Neural cell (in vitro differentiated cells): ENCODE measurements around the gene FHIT. TPM values are rescaled to one million over a fixed set of nuclear protein-coding genes. Genes with fewer than 3 reads are reported as not detected.

Source experiments
- H2AFZ ChIP-seq: fragments of 200-600, 300-800 bp; sonication (generic), shearing (Covaris generic); 2 replicates; pipeline ENCODE4 v1.6.0; 2014; ENCODE audit warnings: low read depth, mild to moderate bottlenecking, antibody characterized with exemption, low read length, moderate library complexity
- H3F3A ChIP-seq: fragments of 200-600 bp; shearing (Covaris generic); 2 replicates; pipeline ENCODE4 v1.6.1; 2016; ENCODE audit warnings: mild to moderate bottlenecking, moderate library complexity, mixed read lengths, antibody characterized with exemption, low read length; ENCODE audit not compliant: insufficient read depth, poor library complexity, severe bottlenecking
- H3K27ac ChIP-seq: fragments of 200-600, 300-800 bp; sonication (generic), shearing (Covaris generic); 2 replicates; pipeline ENCODE4 v1.5.1; 2014; ENCODE audit warnings: mild to moderate bottlenecking, low read length, moderate library complexity
- H3K27me3 ChIP-seq: fragments of 300-800, 200-600 bp; sonication (generic), shearing (Covaris generic); 2 replicates; pipeline ENCODE4 v1.6.0; 2014; ENCODE audit warnings: mild to moderate bottlenecking, low read depth, low read length, moderate library complexity; ENCODE audit not compliant: insufficient read depth
- H3K36me3 ChIP-seq: fragments of 300-800, 200-600 bp; sonication (generic), shearing (Covaris generic); 2 replicates; pipeline ENCODE4 v1.5.1; 2014; ENCODE audit warnings: mild to moderate bottlenecking, antibody characterized with exemption, low read length, moderate library complexity; ENCODE audit not compliant: insufficient read depth
- H3K4me2 ChIP-seq: fragments of 300-800, 200-600 bp; sonication (generic), shearing (Covaris generic); 2 replicates; pipeline ENCODE4 v1.6.0; 2014; ENCODE audit warnings: mild to moderate bottlenecking, low read length
- H3K4me3 ChIP-seq: fragments of 300-800, 200-600 bp; sonication (generic), shearing (Covaris generic); 2 replicates; pipeline ENCODE4 v1.5.1; 2014; ENCODE audit warnings: mild to moderate bottlenecking, low read length, moderate library complexity
- H3K79me2 ChIP-seq: fragments of 200-600 bp; shearing (Covaris generic); replicated peaks from 2 replicates; pipeline ENCODE4 v1.6.0; 2014; ENCODE audit warnings: mild to moderate bottlenecking, low read length, moderate library complexity; ENCODE audit not compliant: insufficient read depth
- H3K9ac ChIP-seq: fragments of 300-800, 200-600 bp; sonication (generic), shearing (Covaris generic); 2 replicates; pipeline ENCODE4 v1.6.1; 2016; ENCODE audit warnings: mild to moderate bottlenecking, low read length, mixed read lengths
- H3K9me2 ChIP-seq: fragments of 200-600 bp; shearing (Covaris generic); 2 replicates; pipeline ENCODE4 v1.6.1; 2016; ENCODE audit warnings: mild to moderate bottlenecking, low read length, mixed read lengths; ENCODE audit not compliant: insufficient read depth
- H3K9me3 ChIP-seq: fragments of 200-600, 300-800 bp; sonication (generic), shearing (Covaris generic); 2 replicates; pipeline ENCODE4 v1.6.1; 2016; ENCODE audit warnings: mild to moderate bottlenecking, mixed run types, low read length, moderate library complexity, mixed read lengths
- H4K20me1 ChIP-seq: fragments of 200-600 bp; shearing (Covaris generic); 2 replicates; pipeline ENCODE4 v1.6.1; 2016; ENCODE audit warnings: mild to moderate bottlenecking, mixed run types; ENCODE audit not compliant: insufficient read depth
- EP300 ChIP-seq: fragments of 450-650 bp; conservative IDR thresholded peaks from 2 replicates; pipeline ENCODE4 v1.6.1; 2014; ENCODE audit warnings: antibody characterized with exemption, mild to moderate bottlenecking, moderate library complexity; ENCODE audit not compliant: poor library complexity, severe bottlenecking
- EZH2 ChIP-seq: fragments of 200-600, 300-800 bp; shearing (Covaris generic), sonication (generic); IDR thresholded peaks from 2 replicates; pipeline ENCODE4 v1.6.1; 2014; ENCODE audit warnings: antibody characterized with exemption, low read length, borderline replicate concordance, mild to moderate bottlenecking; ENCODE audit not compliant: insufficient read depth, poor library complexity, severe bottlenecking
- MXI1 ChIP-seq: fragments of 450-650 bp; conservative IDR thresholded peaks from 2 replicates; pipeline ENCODE4 v1.6.1; 2014; ENCODE audit warnings: antibody characterized with exemption, mild to moderate bottlenecking; ENCODE audit not compliant: poor library complexity, severe bottlenecking
- POLR2AphosphoS5 ChIP-seq: IDR thresholded peaks from 2 replicates; pipeline ENCODE4 v1.6.1; 2012
- RAD21 ChIP-seq: fragments of 450-650 bp; conservative IDR thresholded peaks from 2 replicates; pipeline ENCODE4 v1.6.1; 2014; ENCODE audit warnings: antibody characterized with exemption, mild to moderate bottlenecking, moderate library complexity
- SMC3 ChIP-seq: fragments of 450-650 bp; conservative IDR thresholded peaks from 2 replicates; pipeline ENCODE4 v1.6.1; 2014; ENCODE audit warnings: antibody characterized with exemption, mild to moderate bottlenecking, moderate library complexity; ENCODE audit not compliant: poor library complexity
- TAF1 ChIP-seq: IDR thresholded peaks from 2 replicates; pipeline ENCODE4 v1.6.1; 2012; ENCODE audit warnings: low read depth
- polyA plus RNA-seq: library from polyadenylated mRNA; depleted of rRNA; stranded (reverse); fragments of >200 nt; gene quantifications from 2 replicates; pipeline ENCODE4 v1.2.3, GENCODE V29; 2014
- TF ChIP-seq, protein P1 (sequence below): fragments of 450-650 bp; IDR thresholded peaks from 2 replicates; pipeline ENCODE4 v1.5.1; 2014; ENCODE audit warnings: antibody characterized with exemption, mild to moderate bottlenecking, moderate library complexity; ENCODE audit not compliant: poor library complexity, severe bottlenecking
- TF ChIP-seq, protein P2 (sequence below): IDR thresholded peaks from 2 replicates; pipeline ENCODE4 v1.6.1; 2012; ENCODE audit warnings: borderline replicate concordance

The FHIT gene
- polyA plus RNA-seq, 1 donor from 2014 or later, result not detected

DNA sequence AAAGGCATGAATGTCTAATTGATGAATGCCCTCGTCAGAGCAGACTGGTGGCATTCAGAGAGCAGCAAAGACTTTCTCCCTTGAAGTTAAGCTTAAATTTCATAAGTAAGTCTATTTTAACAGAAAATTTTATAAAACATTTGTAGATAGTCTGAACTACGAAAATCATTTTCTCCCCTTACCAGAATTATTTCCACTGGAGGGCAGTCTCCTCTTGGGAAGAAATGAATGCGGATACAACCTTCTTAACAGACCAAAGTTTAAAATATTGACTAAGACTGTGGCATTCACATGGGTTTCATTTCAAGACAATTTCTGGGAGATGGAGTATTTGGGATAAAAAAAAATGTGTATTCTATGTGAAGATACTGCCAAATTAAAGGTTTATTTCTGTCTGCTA lies 669.0 kb downstream of the FHIT start:
- H3K4me3 ChIP-seq, result no peak overlapping the region
- H3K9ac ChIP-seq, result no peak overlapping the region
- TF ChIP-seq, protein P1, sequence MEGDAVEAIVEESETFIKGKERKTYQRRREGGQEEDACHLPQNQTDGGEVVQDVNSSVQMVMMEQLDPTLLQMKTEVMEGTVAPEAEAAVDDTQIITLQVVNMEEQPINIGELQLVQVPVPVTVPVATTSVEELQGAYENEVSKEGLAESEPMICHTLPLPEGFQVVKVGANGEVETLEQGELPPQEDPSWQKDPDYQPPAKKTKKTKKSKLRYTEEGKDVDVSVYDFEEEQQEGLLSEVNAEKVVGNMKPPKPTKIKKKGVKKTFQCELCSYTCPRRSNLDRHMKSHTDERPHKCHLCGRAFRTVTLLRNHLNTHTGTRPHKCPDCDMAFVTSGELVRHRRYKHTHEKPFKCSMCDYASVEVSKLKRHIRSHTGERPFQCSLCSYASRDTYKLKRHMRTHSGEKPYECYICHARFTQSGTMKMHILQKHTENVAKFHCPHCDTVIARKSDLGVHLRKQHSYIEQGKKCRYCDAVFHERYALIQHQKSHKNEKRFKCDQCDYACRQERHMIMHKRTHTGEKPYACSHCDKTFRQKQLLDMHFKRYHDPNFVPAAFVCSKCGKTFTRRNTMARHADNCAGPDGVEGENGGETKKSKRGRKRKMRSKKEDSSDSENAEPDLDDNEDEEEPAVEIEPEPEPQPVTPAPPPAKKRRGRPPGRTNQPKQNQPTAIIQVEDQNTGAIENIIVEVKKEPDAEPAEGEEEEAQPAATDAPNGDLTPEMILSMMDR, result peak; percentile 44
- TF ChIP-seq RAD21, result peak; percentile 52
- TF ChIP-seq SMC3, result no peak
- no peak overlapping the region for H3K4me2 ChIP-seq
- no peak overlapping the region for H2AFZ ChIP-seq
- H3K79me2 ChIP-seq, result no peaks in the 10 kb centered on the region
- no peaks in the 10 kb centered on the region for H3F3A ChIP-seq
- no peaks in the 10 kb centered on the region for H3K27me3 ChIP-seq
- H3K27ac ChIP-seq, result no peak overlapping the region
- no peaks in the 10 kb centered on the region for H4K20me1 ChIP-seq
- H3K9me2 ChIP-seq, result no peaks in the 10 kb centered on the region
- H3K9me3 ChIP-seq, result no peaks in the 10 kb centered on the region
- H3K36me3 ChIP-seq, result no peaks in the 10 kb centered on the region

DNA sequence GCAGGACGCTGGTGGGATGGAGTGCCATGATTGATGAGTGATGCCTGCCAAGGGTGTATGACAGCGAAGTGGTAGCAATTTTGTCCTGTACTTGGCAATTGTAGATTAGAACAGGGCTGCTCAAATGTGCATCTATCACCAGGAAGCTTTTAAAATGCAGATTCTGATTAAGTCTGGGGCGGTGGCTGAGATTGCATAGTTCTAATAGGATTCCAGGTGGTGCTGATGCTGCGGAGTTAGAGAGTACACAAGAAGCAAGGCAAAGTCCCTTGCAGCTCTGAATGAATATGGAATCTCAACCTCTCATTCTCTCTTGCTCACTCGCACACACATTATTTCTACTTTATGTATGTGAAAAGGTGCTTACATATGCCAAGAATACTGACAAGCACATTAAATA lies 670.4 kb downstream of the FHIT start:
- no peaks in the 10 kb centered on the region for H4K20me1 ChIP-seq

More for the DNA sequence above, 670.4 kb downstream of the FHIT start:
- Histone ChIP-seq H3K79me2 (no peaks in the 10 kb centered on the region), H2AFZ (no peak overlapping the region), H3K36me3 (no peaks in the 10 kb centered on the region), H3K9ac (no peak overlapping the region), H3K27ac (no peak overlapping the region), H3K4me3 (no peak overlapping the region), H3F3A (no peaks in the 10 kb centered on the region), H3K4me2 (no peak overlapping the region), H3K27me3 (no peaks in the 10 kb centered on the region), H3K9me3 (no peaks in the 10 kb centered on the region), H3K9me2 (no peaks in the 10 kb centered on the region)
- no peak for TF ChIP-seq POLR2AphosphoS5
- TF ChIP-seq RAD21, result no peak
- no peak for TF ChIP-seq TAF1
- no peak for TF ChIP-seq MXI1
- TF ChIP-seq EZH2, result no peak
- TF ChIP-seq, protein P1, result no peak
- TF ChIP-seq SMC3, result no peak
- no peak for TF ChIP-seq EP300
- TF ChIP-seq, protein P2, sequence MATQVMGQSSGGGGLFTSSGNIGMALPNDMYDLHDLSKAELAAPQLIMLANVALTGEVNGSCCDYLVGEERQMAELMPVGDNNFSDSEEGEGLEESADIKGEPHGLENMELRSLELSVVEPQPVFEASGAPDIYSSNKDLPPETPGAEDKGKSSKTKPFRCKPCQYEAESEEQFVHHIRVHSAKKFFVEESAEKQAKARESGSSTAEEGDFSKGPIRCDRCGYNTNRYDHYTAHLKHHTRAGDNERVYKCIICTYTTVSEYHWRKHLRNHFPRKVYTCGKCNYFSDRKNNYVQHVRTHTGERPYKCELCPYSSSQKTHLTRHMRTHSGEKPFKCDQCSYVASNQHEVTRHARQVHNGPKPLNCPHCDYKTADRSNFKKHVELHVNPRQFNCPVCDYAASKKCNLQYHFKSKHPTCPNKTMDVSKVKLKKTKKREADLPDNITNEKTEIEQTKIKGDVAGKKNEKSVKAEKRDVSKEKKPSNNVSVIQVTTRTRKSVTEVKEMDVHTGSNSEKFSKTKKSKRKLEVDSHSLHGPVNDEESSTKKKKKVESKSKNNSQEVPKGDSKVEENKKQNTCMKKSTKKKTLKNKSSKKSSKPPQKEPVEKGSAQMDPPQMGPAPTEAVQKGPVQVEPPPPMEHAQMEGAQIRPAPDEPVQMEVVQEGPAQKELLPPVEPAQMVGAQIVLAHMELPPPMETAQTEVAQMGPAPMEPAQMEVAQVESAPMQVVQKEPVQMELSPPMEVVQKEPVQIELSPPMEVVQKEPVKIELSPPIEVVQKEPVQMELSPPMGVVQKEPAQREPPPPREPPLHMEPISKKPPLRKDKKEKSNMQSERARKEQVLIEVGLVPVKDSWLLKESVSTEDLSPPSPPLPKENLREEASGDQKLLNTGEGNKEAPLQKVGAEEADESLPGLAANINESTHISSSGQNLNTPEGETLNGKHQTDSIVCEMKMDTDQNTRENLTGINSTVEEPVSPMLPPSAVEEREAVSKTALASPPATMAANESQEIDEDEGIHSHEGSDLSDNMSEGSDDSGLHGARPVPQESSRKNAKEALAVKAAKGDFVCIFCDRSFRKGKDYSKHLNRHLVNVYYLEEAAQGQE, result no peak
